Skeletal muscle tissue (tissue), 4 donors: ENCODE measurements around the gene ABHD14A. TPM values are rescaled to one million over a fixed set of nuclear protein-coding genes. Genes with fewer than 3 reads are reported as not detected.

Experiments used
- H3K27ac ChIP-seq: one replicate; pipeline ENCODE4 v1.7.0; 2013; ENCODE audit warnings: mild to moderate bottlenecking, low read depth, low read length, inconsistent platforms
- H3K27me3 ChIP-seq, 3 donors: one replicate each; pipeline ENCODE4 v1.7.0; 2013; ENCODE audit warnings: low read length in 3 of 3; ENCODE audit not compliant: control insufficient read depth in 3 of 3, insufficient read depth in 3 of 3
- H3K36me3 ChIP-seq, 3 donors: one replicate each; pipeline ENCODE4 v1.7.0; 2013; ENCODE audit warnings: low read length in 3 of 3; ENCODE audit not compliant: control insufficient read depth in 3 of 3, insufficient read depth in 3 of 3
- H3K4me1 ChIP-seq, 3 donors: one replicate each; pipeline ENCODE4 v1.7.0; 2013; ENCODE audit warnings: low read length in 3 of 3, mild to moderate bottlenecking in 3 of 3; ENCODE audit not compliant: control insufficient read depth in 3 of 3, insufficient read depth in 3 of 3
- H3K4me3 ChIP-seq, 3 donors: one replicate each; pipeline ENCODE4 v1.7.0; 2013; ENCODE audit warnings: low read length in 3 of 3
- H3K9ac ChIP-seq, 3 donors: one replicate each; pipeline ENCODE4 v1.7.0; 2013; ENCODE audit warnings: low read length in 3 of 3, mild to moderate bottlenecking in 3 of 3, moderate library complexity in 2 of 3, low read depth in 1 of 3
- H3K9me3 ChIP-seq, 3 donors: one replicate each; pipeline ENCODE4 v1.7.0; 2013; ENCODE audit warnings: low read length in 3 of 3; ENCODE audit not compliant: control insufficient read depth in 3 of 3
- total RNA-seq: library from RNA; depleted of rRNA; stranded (reverse); fragments of >200 nt; gene quantifications from one replicate; pipeline ENCODE4 v1.2.3, GENCODE V29; 2014
- donor health status: Osteomylitis.

ABHD14A gene
- total RNA-seq, 1 donor from 2014 or later = 8.9 TPM

DNA sequence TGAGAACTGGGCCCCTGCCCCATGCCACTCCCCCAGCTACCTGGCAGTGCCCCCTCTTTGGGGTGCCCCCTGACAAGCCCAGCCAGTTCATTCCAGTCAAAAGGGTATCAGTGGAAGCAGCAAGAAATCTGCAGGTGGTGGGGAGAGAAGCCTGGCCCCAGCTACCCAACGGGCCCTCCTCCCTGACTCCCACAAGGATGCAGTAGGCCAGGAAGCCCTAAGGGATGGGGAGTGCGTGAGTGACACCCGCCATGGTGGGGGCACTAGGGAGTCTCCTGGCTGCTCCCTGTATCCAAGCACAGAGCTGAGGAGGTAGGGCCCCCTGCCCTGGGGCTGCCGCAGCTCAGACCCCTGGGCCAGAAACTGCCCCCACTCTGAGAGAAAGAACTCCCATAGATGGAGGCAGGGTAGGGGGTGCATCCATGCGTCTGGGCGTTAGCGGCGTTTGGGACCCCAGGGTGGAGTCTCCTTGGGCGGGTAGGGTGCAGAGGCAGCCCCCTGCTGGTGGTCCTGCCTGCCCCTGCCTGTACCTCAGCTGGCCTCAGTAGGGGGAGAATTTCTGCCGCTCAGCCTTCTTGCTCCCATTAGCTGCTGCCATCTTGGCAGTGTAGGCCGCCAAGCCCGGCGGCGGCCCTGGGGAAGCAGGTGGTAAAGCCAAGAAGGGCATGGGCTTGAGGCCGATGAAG, 17.2 kb upstream of the ABHD14A start:
- Histone ChIP-seq H3K27me3 (no peaks in the 10 kb centered on the region), H3K4me1 (peaks cover 26 to 35% (median 31%) of the 10 kb centered on the region in 3 donors), H3K9me3 (no peaks in the 10 kb centered on the region), H3K27ac (no peak overlapping the region), H3K4me3 (no peak overlapping the region), H3K9ac (no peak overlapping the region), H3K36me3 (peaks cover 17 to 37% (median 23%) of the 10 kb centered on the region in 3 donors)

DNA sequence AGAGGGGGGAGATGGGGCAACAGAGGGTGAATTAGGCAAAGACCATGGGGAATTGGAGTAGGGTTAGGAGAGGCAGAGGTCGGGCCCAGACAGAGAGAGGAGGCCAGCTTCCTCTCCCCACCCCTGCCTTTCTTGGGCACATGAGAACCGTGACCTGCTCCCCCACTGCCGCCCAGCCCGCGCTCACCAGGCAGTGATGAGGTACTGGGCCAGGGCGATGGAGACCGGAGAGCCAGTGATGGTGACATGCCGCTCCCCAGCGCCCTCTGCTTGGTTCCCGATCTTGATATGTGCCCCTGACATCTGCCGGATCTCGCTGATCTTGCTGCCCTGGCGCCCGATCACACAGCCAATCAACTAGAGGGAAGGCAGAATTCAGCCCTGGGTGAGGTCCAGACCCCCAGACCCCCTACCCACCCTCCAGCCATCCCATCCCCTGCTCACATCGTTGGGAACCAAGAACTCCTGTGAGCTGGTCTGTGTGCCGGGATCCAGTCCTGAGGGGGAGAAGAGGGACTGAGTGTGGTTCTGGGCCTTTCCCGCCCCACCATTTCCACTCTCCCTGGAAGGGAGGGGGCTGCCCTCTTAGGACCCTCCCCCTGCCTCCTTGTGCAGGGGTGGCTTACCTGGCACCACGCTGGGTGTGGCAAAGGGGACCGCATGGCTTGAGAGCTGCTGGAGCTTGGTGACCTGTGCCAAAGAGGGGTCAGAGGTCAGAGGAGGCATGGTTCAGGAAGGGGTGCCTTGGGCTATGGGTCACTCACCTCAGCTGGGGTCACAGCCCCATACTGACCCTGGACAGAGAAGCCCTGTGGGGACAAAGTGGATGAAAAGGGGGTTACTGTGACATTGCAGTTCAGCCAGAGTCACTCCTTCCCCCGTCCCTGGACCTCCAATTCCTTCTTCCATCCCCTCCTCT, 16.0 kb upstream of the ABHD14A start:
- no peak overlapping the region for H3K27ac ChIP-seq
- H3K9ac ChIP-seq = no peak overlapping the region
- no peaks in the 10 kb centered on the region for H3K9me3 ChIP-seq
- no peak overlapping the region for H3K4me3 ChIP-seq
- H3K27me3 ChIP-seq = no peaks in the 10 kb centered on the region
- peaks cover 17 to 37% (median 23%) of the 10 kb centered on the region in 3 donors for H3K36me3 ChIP-seq
- peaks cover 33 to 47% (median 43%) of the 10 kb centered on the region in 3 donors for H3K4me1 ChIP-seq

DNA sequence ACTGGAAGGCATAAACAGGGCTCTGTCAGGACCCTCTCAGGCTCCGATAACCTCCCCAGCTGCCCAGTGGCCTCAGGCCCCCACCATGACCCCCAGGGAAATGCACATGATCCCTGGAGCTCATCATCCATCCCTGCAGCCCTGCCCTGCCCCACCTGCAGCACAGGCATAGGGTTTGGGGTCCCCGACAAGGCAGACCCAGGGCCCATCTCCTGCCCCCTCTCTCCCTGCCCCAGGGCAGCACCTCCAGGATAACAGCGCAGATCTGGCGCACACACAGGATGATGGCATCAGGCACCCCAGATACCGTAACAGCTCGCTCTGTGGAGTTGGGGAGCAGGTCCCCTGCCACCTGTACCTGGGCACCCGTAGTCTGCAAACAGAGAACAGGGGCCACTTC, 15.2 kb upstream of the ABHD14A start:
- H3K4me1 ChIP-seq = peaks cover 37 to 54% (median 51%) of the 10 kb centered on the region in 3 donors
- no peaks in the 10 kb centered on the region for H3K27me3 ChIP-seq
- H3K27ac ChIP-seq = no peak overlapping the region
- no peak overlapping the region for H3K4me3 ChIP-seq
- H3K36me3 ChIP-seq = peaks cover 17 to 37% (median 23%) of the 10 kb centered on the region in 3 donors
- no peaks in the 10 kb centered on the region for H3K9me3 ChIP-seq
- H3K9ac ChIP-seq = no peak overlapping the region

DNA sequence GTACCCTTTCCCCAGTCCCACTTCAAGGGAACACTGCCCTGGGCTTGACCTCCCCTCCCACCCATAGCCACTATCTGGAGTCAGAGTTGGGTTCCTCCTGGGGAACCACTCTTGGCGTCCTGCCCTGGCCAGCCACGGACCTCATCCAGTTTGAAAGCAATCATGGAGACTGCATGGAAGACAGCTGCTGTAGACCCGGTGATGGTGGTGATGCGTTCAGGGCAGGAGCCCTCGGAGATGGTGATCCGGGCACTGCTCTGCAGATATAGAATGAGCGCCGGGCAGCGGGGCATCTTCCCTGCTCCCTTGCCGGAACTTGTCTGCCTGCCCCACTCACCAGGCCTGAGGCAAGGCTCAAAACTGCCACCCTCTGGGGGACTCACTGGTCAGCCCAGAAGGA, 14.5 kb upstream of the ABHD14A start:
- H3K9ac ChIP-seq = no peak overlapping the region
- no peak overlapping the region for H3K4me3 ChIP-seq
- H3K36me3 ChIP-seq = peaks cover 17 to 37% (median 23%) of the 10 kb centered on the region in 3 donors
- peaks cover 39 to 58% (median 53%) of the 10 kb centered on the region in 3 donors for H3K4me1 ChIP-seq
- H3K27me3 ChIP-seq = no peaks in the 10 kb centered on the region
- no peak overlapping the region for H3K27ac ChIP-seq
- H3K9me3 ChIP-seq = no peaks in the 10 kb centered on the region

DNA sequence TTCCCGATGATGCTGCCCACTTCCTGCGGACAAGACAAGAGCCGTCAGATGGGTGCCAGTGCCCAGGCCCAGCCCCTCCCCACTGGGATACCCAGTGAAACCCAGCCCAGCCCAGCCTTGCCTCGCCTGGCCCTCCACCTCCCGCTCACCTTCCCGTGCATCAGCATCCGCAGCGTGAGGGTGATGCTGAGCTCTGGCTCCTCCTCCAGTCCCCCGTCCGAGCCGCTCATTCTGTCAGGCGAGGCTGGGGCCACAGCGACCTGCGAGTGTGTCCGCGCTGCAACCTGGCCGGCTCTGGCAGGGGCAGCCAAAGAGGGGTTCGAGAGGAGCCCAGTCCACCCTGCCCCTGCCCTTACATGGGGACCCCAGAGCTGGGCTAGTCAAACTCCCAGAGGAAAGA, 13.9 kb upstream of the ABHD14A start:
- Histone ChIP-seq H3K36me3 (peaks cover 17 to 37% (median 23%) of the 10 kb centered on the region in 3 donors), H3K27ac (no peak overlapping the region), H3K9ac (peak overlapping the region in 1 of 3 donors; percentile 64), H3K27me3 (no peaks in the 10 kb centered on the region), H3K4me1 (peaks cover 42 to 60% (median 56%) of the 10 kb centered on the region in 3 donors), H3K4me3 (no peak overlapping the region), H3K9me3 (no peaks in the 10 kb centered on the region)

DNA sequence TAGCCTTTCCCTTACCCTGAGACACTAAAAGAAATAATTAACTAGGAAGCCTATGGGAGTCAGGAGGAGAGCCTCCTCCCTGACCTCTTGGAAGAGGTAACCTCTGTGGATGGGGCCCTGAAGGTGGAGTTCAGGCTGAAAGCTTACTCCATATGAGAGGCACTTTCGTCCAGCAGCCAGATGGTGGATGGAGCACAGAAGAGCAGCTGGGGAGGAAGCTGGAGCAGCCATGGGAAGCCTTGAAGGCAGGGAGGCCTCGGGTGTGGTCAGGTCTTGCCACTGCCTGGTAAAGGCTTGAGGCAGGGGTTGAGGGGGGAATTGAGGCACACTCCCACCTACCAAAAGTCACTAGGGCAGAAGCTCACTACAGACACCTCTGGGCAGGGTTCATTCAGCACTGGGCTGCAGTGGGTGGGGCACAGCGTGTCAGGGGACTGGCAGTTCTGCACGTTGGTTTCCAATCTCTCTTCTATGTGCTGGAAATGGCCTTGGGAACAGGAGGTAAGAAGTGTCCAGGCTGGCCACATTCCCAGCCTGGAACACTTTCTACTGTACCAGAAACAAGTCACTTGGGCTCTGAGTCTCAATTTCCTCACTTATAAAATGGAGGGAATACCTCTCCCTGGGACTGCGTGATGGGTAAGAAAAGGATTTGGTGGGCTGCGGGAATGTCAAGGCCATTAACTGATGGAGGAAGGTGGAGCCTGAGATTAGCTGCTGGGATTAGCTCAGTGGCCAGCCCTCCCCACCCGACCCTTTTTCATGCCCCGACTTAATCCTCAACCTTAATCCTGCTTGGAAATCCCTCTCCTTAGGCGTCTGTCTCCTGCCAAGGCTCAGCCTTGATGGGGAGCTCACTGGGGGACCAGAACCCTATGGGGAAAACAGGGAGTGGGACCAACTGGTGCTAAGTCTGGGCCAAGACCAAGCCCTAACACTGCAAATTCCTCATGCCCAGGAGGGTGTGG, 13.0 kb upstream of the ABHD14A start:
- Histone ChIP-seq H3K9me3 (no peaks in the 10 kb centered on the region), H3K4me1 (peaks cover 46 to 60% (median 57%) of the 10 kb centered on the region in 3 donors), H3K27ac (no peak overlapping the region), H3K36me3 (peaks cover 17 to 37% (median 23%) of the 10 kb centered on the region in 3 donors), H3K27me3 (no peaks in the 10 kb centered on the region), H3K9ac (peak overlapping the region in 2 of 3 donors; percentile 61 to 98), H3K4me3 (no peak overlapping the region)

DNA sequence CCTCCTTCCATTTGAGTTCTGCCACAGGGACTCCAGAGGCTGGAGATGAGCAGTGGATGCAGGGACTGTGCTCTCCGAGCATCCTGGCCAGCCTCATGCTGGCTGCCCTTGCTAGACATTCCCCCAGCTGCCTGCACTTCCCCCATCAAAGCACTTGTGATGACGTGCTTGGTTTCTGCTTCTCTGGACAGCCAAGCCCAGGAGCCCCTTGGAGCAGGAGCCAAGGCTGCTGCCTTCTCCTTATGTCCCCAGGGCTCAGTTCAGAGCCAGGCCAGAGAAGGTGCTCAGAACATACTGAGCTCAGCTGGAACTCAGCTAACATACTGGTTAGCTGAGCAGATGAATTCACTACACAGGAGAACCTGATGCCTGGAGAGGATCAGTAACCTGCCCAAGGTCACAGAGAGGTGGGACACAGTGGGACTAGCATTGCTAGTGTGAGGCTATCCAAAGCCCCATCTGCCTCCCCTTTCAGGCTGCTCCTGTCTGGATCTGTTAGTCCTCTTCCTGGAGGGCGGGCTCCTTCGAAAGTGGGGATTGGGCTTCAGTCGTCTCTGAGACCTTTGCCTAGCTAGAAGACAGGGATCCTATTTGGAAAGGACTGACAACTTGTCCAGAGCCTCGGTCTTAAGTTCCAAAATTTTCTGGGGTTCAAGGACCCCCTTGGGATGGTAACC, 11.9 kb upstream of the ABHD14A start:
- no peaks in the 10 kb centered on the region for H3K9me3 ChIP-seq
- peaks cover 49 to 61% (median 61%) of the 10 kb centered on the region in 3 donors for H3K4me1 ChIP-seq
- H3K27me3 ChIP-seq = no peaks in the 10 kb centered on the region
- peak overlapping the region; percentile 86 for H3K27ac ChIP-seq
- H3K4me3 ChIP-seq = peak overlapping the region in 1 of 3 donors; percentile 29
- peaks cover 16 to 28% (median 20%) of the 10 kb centered on the region in 3 donors for H3K36me3 ChIP-seq
- peak overlapping the region in 2 of 3 donors; percentile 61 to 98 for H3K9ac ChIP-seq

DNA sequence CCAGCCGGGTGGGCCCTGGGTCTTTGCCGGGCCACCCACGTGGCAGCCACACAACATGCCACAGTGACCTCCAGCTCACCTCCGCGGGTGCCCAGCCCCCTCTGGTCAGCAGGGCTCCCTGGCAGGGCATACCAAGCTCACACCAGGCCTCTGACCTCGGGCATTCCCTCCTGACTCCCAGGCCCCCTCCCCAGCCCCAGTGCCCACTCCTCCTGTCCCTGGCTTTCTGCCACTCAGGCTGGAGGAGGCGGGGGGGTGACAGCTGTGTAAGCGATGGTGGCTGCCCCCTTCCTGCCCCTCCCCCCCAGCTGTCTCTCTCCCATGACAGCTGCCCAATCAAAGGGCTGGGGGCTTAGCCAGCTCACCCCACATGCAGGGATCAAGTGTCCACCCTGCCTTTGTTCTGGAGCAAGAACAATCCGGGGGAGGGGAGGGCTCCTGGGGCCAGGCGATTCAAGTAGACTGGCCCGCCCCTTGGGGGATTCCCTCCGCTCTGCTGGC, 10.9 kb upstream of the ABHD14A start:
- H3K27me3 ChIP-seq = no peaks in the 10 kb centered on the region

More for the DNA sequence above, 10.9 kb upstream of the ABHD14A start:
- no peaks in the 10 kb centered on the region for H3K9me3 ChIP-seq
- H3K36me3 ChIP-seq = peaks cover 9 to 21% (median 15%) of the 10 kb centered on the region in 3 donors
- peak overlapping the region; percentile 86 for H3K27ac ChIP-seq
- peaks cover 55 to 69% (median 68%) of the 10 kb centered on the region in 3 donors for H3K4me1 ChIP-seq
- H3K9ac ChIP-seq = peak overlapping the region in 2 of 3 donors; percentile 23 to 98
- H3K4me3 ChIP-seq = peak overlapping the region in 1 of 3 donors; percentile 35
